Effector CD4-positive, alpha-beta T cell (primary cell): ENCODE measurements around the gene ME3.
"Not testable (repeated sequence)": the region's sequence is repeated elsewhere in the genome, so short reads cannot be mapped to it uniquely, and the experiment has no call there.

ENCODE experiments used
- DNase-seq: peaks from one replicate; pipeline ENCODE4 v3.0.0-alpha.2; 2020

ME3 gene

DNA sequence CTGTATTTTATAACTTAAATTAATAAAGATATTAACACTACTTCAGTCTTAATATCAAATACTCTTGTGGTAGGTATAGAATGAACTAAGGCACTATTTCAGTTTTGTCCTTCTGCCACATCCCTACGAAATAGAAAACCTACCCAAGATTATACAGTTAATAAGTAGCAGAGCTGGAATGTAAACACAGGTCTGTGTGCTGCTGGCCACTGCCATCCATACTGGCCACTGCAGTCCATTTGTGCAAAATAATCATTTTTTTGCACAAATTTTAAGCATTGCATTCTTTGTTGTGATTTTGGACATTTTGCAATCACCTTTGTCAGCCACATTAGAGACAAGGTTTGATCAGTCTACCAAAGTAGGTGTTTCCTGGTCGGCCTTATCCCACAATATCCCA lies 91.9 kb downstream of the ME3 start:
- no peak for DNase-seq

DNA sequence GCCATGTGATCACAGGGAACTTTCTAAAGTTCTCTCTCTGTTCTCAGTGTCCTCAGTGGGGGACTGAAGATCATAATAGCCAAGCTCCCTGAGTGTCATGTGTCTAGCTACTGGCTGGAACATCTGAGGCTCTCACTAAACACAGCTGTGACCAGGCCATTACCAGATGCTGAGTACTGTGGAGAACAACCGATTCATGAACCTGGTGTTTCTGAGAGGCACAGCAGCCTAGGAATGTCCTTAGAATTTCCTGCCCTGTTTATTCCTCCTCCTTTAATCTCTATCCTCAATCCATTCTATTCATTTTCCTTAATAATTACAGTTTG lies 93.0 kb downstream of the ME3 start:
- DNase-seq, result no peak

DNA sequence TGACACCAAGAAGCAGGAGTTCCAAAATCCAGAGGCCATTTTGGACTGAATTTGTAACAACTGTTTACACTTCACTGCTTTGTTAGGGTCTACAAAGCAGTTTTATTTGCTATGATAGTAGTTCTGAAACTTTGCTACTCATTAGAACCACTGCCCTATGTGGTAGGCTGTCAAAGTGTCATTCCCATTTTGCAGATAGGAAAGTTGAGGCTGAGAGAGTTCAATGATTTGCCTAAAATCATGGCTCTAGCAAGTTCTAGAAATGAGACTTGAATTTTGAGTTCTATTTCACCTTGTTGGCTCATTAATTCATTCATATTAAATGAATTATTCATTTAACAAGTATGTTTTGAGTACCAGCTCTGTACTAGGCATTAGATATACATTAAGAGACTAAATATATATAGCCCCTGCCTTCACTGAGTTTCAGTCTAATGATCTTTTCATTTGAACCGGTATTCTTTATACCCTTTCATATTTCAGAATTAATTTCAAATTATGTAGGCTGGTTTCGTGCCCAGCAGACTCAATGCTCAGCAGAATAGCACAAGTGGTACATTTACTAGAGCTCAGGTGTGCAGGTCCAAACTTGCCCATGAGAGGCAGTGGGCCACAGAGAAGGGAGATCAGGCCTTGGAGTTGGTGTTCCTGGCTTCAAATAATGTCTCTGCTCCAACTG lies 93.5 kb downstream of the ME3 start:
- no peak for DNase-seq

DNA sequence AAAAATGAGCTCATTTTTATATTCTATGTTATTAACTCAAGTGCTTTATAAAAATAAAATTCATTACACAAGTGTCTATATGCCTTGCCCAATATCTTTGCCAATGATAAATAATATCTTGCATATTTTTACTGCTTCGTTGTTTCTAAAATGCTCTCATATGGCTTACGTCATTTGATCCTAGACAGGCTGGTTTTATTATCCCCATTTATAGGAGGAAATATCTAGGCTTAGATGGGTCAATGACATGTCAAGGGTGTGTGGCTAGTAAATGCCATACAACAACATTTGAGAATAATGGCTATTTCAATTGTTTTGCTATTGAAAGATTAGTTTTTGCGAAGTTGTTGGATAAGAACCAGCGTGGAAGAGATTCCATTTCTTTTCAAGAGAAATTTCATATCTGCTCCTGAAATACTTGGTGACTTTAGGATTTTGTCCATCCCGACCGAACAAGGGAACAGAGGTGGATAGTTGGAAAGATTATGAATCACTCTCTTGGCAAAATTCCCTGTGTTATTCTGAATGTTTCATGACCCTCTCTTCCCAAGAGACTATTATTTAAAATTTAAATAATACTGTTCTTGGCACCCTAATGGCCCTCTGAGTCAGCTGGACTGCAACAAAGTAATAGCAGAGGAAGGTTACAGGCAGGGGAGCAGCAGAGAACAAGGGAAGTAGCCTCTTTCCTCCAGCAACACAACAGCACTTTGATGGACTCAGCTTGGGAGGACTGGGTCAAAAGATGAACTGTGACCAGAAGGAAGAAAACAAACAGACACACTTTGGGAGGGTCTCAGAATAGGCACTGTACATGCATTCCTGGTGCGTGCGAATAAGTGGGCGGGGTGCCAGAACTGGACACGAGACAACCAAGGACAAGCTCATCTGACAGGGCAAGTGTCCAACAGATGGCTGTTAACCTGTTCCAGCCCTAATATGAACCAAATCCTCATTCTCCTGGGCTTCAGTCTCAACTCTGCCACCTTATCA lies 94.5 kb downstream of the ME3 start:
- DNase-seq, result no peak

DNA sequence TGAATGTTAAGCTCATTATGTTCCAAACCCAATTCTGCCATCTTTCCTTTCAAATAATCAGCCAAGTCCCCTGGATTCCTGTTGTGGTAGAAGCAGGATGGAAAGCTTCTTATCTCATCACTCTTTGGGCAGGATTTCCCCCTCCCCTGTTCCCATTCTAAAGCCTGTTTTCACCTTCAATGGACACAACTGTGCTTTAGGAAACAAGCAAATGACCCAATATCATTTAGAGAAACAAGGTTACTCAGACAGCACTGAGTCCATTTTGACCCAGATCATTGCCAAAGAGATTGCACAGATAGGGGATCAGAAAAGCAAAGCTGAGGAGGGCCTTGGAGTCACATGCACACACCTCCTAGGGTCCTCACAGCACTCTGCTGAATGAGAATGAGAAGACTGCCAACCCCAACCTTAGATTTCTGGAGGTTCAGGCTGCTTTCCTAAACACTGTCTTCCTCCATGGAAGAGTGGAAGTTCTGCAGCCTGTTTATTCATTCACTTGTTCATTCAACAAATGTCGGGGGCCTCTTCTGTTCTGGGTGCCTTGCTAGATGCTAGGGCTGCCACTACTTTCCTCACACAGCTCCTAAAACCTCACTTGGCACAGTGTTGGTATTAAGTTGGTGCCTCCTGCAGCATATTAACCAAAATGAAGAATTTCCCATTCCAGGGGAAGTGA lies 95.3 kb downstream of the ME3 start:
- DNase-seq, result no peak

DNA sequence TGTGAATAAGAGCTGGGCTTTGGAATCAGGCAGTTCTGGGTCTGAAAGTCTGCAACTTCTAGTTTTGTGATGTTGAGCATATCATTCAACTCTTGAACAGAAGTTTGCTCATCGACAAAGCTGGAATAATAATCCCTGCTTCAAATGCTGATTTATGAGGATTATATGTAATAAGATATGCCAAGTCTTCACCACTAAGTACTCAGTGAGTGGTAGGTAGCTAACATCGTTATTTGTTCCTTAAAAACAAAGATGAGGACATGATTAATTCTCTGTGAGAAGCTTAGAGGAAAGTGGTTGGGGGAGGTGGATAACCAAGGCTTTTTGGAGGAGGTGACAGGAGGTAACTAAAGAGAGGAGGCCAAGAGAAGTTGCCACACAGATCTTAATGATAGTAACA lies 96.5 kb downstream of the ME3 start:
- DNase-seq, result no peak

DNA sequence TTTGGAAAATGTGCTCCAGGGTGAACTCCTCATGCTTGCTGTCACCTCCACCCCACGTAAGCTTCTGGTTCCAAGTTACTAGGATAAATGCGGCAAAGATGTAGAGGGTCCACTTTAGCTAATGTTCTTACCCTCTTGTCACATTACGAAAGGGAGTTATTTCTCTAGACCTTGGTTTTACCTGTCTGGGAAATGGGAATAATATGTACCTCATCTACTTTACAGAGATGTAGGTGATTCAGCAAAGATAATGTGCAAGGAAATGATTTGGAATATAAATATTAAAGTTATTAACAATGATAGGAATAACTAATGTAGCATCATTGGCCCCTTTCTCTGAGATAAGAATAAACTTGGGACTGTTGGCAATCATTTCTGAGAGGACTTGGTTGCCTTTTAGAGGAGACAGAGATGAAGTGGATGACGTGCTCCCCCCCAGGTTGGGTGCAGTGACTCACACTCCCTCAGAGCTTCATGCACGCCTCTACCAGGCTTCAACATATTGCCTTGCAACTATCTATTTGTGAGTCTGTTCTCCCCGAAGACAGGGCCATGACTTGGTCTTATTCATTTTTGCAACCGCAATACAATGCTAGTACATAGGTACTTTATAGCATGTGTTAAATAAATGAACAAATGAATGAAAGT lies 97.1 kb downstream of the ME3 start:
- DNase-seq, result no peak

DNA sequence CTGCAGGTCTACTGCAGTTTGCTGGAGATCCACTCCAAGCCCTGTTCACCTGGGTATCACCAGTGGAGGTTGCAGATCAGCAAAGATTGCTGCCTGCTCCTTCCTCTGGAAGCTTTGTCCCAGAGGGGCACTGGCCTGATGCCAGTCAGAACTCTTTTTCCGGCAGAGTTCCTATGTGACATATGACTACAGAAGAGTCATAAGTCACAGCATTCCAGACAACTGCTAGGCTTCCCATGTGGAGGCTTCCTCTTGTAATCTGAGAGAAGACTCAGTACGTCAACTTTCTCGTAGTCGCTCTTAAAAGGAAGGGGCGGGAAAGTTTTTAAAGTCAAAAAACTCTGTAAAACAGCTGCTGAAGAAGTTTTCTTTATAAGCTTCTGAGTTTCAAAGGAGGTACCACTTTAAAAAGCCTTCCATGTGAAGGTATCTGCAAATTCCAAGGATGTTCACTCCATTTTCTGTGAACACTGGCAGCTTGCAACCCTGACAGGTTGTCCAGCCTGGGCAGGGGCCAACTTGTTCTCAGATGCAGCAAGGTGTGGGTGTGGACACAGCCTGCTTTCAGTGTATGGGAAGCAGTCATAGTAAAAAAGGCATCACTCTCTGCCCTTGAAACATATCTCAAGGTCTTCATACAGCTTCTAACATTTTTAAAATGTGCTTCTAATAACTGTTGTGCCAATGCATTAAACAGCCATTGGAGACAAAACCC lies 97.8 kb downstream of the ME3 start:
- DNase-seq, result no peak

DNA sequence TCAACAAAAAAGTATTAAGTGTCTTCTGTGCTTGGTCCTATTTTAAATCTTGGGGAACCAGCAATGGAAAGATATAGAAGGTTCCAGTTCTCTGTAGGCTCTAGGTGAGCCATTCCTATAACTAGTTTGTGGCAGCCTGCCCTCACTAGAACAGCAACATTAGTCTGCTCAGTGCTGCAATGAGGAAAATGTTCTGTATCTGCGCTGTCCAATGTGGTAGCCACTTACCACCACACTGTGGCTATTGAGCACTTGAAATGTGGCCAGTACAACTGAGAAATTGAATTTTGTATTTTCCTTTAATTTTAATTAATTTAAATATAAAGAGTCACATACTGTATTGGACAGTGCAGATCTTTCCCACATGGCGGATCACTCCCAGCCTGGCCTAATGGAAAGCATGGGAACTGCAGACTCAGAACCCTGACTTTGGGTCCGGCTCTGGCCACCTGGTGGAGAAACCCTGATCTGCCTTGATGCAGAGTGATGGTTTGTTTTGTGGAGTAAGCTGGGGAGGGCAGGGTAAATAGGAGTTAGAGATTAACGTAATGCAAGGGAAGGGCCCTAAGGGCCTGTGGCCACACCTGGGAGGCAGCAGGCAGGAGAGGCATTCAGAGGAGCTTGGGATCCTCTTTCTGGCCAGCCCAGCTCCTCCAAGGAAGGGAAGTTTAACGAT lies 101.0 kb downstream of the ME3 start:
- no peak for DNase-seq

DNA sequence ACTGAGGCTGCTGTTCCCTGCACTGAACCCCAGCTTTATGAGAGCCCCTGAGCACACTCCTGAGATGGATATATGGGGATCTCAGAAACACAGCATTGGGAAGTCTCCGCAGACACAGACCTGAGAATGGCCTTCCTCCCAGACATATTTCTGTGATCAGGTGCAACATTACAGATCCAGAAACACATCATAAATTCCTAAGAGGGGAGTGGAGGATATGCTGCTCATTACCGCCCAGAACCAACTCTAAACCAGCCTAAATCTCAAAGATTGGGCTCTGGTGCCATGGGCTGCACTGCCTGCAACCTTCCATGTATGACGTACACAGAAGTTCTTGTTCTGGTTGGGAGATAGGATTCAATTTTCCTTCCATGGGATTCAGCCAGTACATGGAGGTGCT lies 102.0 kb downstream of the ME3 start:
- DNase-seq, result no peak

DNA sequence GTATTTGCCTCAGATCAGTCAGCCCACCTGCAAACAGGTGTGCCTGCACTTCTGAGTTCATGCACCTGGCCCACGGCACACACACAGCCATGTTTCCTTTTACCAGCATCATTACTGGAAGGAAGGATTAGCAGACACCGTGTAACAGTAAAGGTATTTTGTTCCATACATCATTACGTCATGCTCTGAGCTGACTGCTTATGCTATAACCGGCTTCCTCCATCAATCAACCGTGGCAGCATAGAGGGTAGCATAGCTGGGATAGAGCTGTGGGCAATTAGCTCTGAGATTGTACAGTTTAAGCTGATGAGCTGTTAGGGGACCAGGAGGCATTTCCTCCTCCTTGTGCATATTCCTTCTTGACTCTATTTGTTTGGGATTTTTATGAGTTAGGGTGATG lies 102.4 kb downstream of the ME3 start:
- DNase-seq, result no peak

DNA sequence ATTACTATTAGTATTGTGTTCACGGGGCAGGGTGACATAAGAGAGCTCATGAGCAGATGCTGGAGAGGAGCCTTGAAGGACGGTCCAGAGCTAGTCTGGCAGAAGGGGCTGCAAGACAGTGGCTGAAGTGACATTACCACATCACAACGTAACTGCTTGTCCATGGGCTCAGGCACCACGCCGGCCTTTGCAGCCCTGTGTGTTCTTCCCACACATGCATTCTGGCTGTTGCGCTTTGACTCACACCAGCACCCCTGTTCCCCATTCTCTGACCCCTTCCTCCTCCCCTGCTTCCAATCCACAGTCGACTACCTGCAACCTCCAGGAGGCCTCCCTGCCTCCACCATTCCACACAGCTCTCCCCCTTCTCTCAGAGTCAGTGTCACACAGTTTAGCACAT lies 103.3 kb downstream of the ME3 start:
- no peak for DNase-seq

DNA sequence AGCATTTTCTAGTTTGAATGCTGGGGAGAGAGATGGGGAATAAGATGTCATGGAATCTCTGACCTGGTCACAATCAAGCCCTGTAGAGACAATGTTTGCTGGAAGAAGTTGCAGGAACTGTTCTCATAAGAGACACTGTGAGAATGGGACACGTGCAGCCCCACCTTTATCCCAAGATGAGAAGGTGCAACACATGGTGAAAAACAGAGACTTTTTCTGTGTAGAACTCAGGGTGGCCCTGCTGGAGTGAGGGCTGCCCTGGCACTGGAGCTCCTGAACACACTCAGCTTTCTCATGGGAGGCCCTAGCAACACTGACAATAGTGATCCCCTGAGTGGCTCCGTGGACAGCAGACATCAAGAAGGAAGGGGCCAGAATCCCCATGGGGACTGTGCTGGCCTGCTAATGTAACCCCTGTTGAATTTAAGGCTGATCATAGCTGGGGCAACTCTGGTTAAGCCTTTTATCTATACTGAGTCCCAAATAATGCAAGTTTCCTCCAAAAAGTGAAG lies 106.6 kb downstream of the ME3 start:
- DNase-seq, result no peak

DNA sequence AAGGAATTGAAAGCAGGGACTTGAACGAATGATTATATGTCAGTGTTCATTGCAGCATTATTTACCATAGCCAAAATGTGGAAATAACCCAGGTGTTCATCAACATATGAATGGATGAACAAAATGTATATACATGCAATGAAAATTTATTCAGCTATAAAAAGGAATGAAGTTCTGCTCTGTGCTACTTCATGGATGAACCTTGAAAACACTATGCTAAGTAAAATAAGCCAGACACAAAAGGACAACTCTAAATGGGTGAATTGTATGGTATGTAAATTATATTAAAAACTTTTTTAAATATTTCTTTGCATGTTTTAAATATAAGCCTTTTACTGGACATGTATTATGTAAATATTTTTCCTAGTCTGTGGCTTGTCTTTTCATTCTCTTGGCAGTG lies 107.0 kb downstream of the ME3 start:
- no peak for DNase-seq

DNA sequence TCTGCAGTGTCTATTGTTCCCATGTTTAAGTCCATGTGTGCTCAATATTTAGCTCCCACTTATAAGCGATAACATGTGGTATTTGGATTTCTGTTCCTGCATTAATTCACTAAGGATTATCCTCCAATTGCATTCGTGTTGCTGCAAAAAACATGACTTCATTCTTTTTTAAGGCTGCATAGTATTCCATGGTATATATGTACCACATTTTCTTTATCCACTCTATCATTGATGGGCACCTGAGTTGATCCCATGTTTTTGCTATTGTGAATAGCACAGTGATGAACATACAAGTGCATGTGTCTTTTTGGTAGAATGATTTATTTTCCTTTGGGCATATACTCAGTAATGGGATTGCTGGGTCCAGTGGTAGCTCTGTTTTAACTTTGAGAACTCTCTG lies 109.6 kb downstream of the ME3 start:
- DNase-seq, result not testable (repeated sequence)

DNA sequence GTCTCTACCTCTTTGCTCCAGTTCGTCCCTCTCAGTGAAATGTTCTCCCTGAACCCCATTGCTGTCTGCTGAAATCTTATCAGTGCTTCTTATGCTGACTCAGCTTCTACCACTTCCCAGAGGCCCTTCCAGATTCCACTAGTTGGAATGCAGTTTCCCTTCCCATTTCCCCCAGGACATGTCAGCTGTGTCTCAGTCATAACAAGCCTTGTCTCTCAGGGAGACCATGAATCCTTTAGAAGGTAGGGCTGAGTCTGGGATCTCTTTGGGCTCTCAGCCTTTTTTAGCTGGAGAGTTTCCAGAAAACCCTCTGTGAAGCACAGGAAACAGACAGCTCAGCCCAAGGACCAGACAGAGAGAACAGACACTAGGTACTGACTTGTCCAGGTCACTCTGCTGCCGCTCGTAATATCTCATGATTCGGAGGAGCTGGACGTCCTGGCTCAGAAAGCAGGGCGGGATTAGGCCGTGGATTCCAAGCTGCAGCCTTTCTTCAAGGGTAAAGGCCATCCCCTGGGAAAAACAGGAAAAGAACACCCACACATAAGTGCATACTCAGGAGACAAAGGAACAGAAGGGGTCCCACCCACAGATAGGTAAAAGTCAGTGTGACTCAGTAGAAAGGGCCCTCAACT lies 113.0 kb downstream of the ME3 start:
- no peak for DNase-seq

DNA sequence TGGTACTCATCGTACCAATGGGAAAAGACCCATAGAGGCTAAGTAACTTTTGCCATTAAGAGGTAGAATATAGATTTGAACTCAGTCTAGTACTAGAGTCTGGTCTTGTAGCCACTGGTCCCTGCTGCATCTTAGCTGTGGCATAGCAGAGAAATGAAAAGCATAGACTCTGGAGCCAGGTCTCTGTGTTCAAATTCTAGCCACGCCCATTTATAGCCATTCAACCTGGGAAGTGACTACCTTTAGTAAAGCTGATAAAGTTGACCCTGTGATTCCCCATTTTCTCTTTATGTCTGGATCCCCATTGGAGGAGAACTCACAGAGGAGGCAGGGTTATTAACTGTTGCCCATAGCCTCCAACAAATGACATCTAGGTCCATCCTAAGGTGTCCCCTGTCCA lies 113.6 kb downstream of the ME3 start:
- no peak for DNase-seq

DNA sequence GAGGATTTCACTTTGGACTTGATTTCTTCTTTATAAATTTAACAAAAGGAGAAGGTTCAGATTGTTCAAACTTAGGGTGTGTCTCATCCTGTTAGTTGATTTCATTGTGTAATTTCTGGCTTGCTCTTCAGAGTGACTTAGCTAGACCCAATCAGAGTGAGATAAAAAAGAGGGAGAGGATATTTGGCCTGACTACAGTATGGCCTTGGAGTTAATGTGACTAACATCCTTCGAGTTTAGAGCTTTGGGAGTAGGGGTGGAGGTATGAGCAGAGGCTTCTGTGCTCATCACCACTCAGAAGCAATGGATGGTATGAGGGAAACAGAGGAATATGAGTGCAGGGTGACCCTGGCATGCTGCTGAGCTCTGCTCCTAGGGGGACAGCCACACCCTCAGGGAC lies 114.2 kb downstream of the ME3 start:
- DNase-seq, result no peak

DNA sequence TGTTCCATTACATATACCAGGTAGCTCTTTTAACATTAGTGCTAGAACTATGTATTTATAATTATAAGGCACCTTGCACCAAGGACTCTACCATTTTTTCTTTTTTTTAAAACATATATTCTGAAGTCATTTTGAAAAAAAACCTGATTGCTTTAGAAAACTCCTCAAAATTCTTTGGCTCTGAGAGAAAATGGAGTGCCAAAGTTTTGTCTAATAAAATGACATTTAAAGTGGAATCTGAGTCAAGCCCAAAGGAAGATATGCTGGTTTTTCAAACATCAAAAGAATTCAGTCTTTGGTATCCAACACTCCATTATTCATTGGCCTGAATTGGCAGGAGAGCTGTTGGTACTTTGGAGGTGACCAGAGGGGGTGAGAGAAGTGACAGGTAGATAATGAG lies 116.5 kb downstream of the ME3 start:
- DNase-seq, result no peak

DNA sequence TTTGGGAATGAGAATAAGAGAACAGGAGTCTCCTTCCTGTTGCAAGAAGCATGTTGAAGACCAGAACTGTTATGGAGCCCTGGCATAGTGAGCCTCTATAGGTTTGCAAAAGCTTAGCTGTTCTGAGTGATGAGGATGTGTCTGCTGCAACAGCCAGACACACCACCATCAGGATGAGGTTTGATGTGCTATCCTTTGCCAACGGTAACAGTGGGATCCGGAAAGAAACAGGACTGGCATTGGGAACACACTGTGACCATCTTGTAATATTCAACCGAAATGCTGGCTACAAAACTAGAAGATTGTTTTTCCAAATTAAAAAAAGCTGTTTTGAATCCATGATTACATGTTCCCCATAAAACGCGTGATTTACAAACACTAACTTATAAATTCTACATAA lies 117.0 kb downstream of the ME3 start:
- no peak for DNase-seq

DNA sequence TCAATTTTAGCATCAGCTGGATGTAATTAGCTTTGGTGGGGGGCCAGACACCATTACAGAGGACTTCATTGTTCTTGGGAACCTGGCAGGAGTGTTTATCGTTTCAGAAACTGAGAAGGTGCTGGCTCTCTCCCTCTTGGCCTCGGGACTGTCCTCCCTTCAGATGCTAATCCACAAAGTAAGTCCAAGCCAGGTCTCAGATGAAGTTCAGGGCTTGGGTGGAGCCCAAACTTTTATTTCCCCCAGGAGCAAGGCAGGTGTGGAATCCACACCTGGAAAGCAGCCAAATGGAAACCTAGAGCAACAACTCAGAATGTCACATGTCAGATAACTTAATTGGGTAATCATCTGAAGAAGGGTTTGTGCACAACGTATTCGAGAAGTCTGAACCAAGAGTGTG lies 119.2 kb downstream of the ME3 start:
- no peak for DNase-seq
